Activated naive CD4-positive, alpha-beta T cell treated with anti-CD3 and anti-CD28 coated beads, Interleukin-2, amount 50 U/mL, for 72 hours (primary cell): Measurements from ENCODE around the gene FAM107B. TPM values are rescaled to one million over a fixed set of nuclear protein-coding genes. Genes with fewer than 3 reads are reported as not detected.
A peak's percentile ranks its signal among the peaks of the same experiment; 100 is the strongest.

Source experiments
- ATAC-seq, 2 donors: fragments of 150-1000 bp; cut with Tn5 transposase; 2 replicates each; pipeline ENCODE4 v1.10.0; 2021; ENCODE audit warnings: mild to moderate bottlenecking in 2 of 2, moderate library complexity in 2 of 2
- DNase-seq, 2 donors: peaks; one replicate each; pipeline ENCODE4 v3.0.0; 2021 to 2022; ENCODE audit warnings: low spot score in 2 of 2
- H3K27ac Mint-ChIP-seq, 2 donors: one replicate each; pipeline ENCODE4 v1.8.0; 2022; ENCODE audit warnings: mild to moderate bottlenecking in 2 of 2, mixed read lengths in 2 of 2
- H3K36me3 Mint-ChIP-seq, 2 donors: one replicate each; pipeline ENCODE4 v1.8.0; 2022; ENCODE audit warnings: mixed read lengths in 2 of 2
- H3K9me3 Mint-ChIP-seq, 2 donors: one replicate each; pipeline ENCODE4 v1.8.0; 2022; ENCODE audit warnings: mixed read lengths in 2 of 2
- total RNA-seq, 2 donors: library from RNA; stranded (reverse); gene quantifications; one replicate each; pipeline ENCODE4 v1.2.3, GENCODE V29; 2022

FAM107B gene
- total RNA-seq, 2 donors from 2014 or later, result 108 to 188 TPM

- ATAC-seq (no peak), DNase-seq (no peak)
- Mint-ChIP-seq H3K9me3 (peaks cover 0 to 13% of the 10 kb centered on the region in 2 donors), H3K27ac (no peak overlapping the region), H3K36me3 (peaks cover 0 to 7% of the 10 kb centered on the region in 2 donors)
Observed at GRCh38 chr10:14784459-14785055, 9.9 kb upstream of the FAM107B start.

GRCh38 chr10:14782691-14783363 is 8.1 kb upstream of the FAM107B start:
- no peak for DNase-seq
- ATAC-seq, result peak; percentile 53 to 99
- peaks cover 0 to 7% of the 10 kb centered on the region in 2 donors for H3K36me3 Mint-ChIP-seq
- peaks cover 0 to 7% of the 10 kb centered on the region in 2 donors for H3K9me3 Mint-ChIP-seq
- H3K27ac Mint-ChIP-seq, result peak overlapping the region in 1 of 2 donors; percentile 20

GRCh38 chr10:14781763-14782162 is 7.1 kb upstream of the FAM107B start:
- Mint-ChIP-seq H3K36me3 (peaks cover 0 to 7% of the 10 kb centered on the region in 2 donors), H3K9me3 (peaks cover 0 to 7% of the 10 kb centered on the region in 2 donors), H3K27ac (no peak overlapping the region)
- DNase-seq (no peak), ATAC-seq (no peak)

DNA sequence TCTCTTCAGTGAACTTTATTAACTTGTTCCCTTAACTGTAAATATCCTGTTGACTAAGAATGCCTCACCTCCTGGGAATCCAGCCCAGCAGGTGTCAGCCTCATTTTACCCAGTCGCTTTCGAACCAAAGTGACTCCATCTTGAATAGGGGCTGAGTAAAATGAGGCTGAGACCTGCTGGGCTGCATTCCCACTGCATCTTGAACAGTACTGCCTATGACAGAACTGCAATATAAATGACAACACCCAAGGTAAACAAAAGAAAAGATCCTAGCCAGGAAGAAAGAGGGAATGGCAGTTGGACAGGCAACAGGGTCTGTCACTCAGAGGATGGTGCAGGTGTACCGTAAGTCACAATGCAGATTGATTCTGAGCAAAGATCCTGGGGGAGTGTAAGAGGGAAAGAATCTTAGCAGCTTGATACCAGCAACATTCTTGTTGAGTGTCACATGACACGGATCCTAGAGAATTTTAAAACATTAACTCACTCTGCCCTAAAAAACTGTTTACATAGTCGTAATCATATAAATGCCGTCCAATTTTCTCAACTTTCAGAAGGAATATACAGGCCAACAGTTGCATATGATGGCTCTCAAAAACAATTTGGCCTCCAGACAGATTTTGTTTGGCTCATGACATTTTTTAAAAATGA is 4.4 kb upstream of the FAM107B start:
- DNase-seq (no peak), ATAC-seq (no peak)
- Mint-ChIP-seq H3K36me3 (peaks cover 0 to under 1% of the 10 kb centered on the region in 2 donors), H3K27ac (no peak overlapping the region), H3K9me3 (no peaks in the 10 kb centered on the region)

DNA sequence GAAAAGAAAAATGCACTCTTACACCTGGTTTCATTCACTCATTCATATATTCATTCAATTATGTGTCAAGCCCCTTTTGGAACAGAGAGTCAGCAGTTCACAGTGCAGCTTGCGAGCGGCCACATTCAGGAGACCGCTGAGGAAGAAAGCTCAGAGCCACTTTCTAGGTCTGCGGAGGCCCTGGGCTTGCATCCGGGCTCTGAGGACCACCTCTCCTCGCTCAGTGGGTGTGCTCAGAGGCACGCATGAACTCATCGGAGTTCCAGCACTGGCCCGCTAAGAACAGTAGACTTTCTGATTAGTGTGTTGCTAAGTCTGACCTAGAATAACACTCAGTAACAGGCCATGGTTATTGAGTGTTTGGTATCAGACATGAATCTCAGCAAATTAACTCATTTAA is 1.8 kb upstream of the FAM107B start:
- DNase-seq, result no peak
- ATAC-seq, result no peak
- Mint-ChIP-seq H3K27ac (no peak overlapping the region), H3K9me3 (no peaks in the 10 kb centered on the region), H3K36me3 (no peaks in the 10 kb centered on the region)

- Mint-ChIP-seq H3K9me3 (no peaks in the 10 kb centered on the region), H3K27ac (no peak overlapping the region), H3K36me3 (no peaks in the 10 kb centered on the region)
- no peak for ATAC-seq
- no peak for DNase-seq
Observed at GRCh38 chr10:14775656-14776055, 959 bp upstream of the FAM107B start.

- DNase-seq (no peak), ATAC-seq (no peak)
- Mint-ChIP-seq H3K9me3 (no peaks in the 10 kb centered on the region), H3K27ac (no peak overlapping the region), H3K36me3 (no peaks in the 10 kb centered on the region)
Observed at GRCh38 chr10:14774214-14774580, 500 bp downstream of the FAM107B start.

- no peak for ATAC-seq
- Mint-ChIP-seq H3K27ac (no peak overlapping the region), H3K36me3 (no peaks in the 10 kb centered on the region)
Observed at GRCh38 chr10:14773551-14774213, 1.0 kb downstream of the FAM107B start.

GRCh38 chr10:14772399-14772798 is 2.3 kb downstream of the FAM107B start:
- Mint-ChIP-seq H3K9me3 (no peaks in the 10 kb centered on the region), H3K36me3 (no peaks in the 10 kb centered on the region), H3K27ac (no peak overlapping the region)
- DNase-seq (no peak), ATAC-seq (no peak)

More at GRCh38 chr10:14773551-14774213, 1.0 kb downstream of the FAM107B start:
- no peaks in the 10 kb centered on the region for H3K9me3 Mint-ChIP-seq
- DNase-seq, result no peak

DNA sequence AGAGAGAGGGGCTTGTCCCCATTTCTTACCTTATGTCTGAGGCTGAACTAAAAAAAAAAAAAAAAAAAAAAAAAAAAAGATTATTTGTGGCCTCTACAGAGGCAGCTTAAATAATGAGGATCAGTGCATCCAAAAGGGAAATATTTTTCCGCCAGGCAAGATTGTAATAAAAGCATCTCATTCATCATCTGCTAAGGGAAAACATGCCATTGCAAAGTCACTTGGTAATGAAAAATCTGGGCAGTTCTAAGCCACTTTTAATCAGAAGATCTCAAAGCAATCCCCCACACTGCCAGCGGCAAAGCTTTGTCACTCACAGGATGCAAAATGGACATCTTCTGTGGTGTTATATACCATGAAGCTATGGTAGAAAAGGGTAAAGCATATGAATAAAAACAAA is 3.8 kb downstream of the FAM107B start:
- Mint-ChIP-seq H3K9me3 (no peaks in the 10 kb centered on the region), H3K27ac (no peak overlapping the region), H3K36me3 (no peaks in the 10 kb centered on the region)
- ATAC-seq (no peak), DNase-seq (no peak)

GRCh38 chr10:14761372-14761771 is 13.3 kb downstream of the FAM107B start:
- DNase-seq (no peak), ATAC-seq (no peak)
- no peak overlapping the region for H3K27ac Mint-ChIP-seq
- no peaks in the 10 kb centered on the region for H3K36me3 Mint-ChIP-seq
- no peaks in the 10 kb centered on the region for H3K9me3 Mint-ChIP-seq

- DNase-seq, result no peak
- H3K27ac Mint-ChIP-seq, result peak overlapping the region in 1 of 2 donors; percentile 33
- ATAC-seq, result peak in 1 of 2 donors; percentile 37
- H3K9me3 Mint-ChIP-seq, result no peaks in the 10 kb centered on the region
- H3K36me3 Mint-ChIP-seq, result no peaks in the 10 kb centered on the region
Observed at GRCh38 chr10:14758994-14759664, 15.6 kb downstream of the FAM107B start.

GRCh38 chr10:14758451-14758850 is 16.2 kb downstream of the FAM107B start:
- Mint-ChIP-seq H3K27ac (no peak overlapping the region), H3K9me3 (no peaks in the 10 kb centered on the region), H3K36me3 (no peaks in the 10 kb centered on the region)
- ATAC-seq (no peak), DNase-seq (no peak)

DNA sequence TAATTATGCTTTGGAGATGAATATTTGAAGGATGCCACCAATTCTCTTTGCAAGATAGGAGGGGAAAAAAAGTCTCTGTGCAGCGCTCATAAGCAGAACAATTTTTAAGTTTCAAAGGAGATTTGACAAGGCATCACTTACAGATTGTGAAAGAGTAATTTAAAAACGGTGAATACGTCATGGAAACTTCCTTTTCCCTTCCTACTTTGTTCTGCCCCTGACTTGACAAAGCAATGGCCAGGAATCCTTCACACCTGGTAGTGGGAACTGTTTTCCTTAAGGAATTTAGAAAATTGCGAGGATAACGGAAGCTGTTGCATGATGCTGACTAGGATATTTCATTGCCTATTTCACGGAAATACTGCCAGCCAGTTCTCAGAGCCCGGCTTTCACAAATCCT is 16.7 kb downstream of the FAM107B start:
- ATAC-seq, result no peak
- Mint-ChIP-seq H3K36me3 (no peaks in the 10 kb centered on the region), H3K27ac (no peak overlapping the region), H3K9me3 (no peaks in the 10 kb centered on the region)
- no peak for DNase-seq

DNA sequence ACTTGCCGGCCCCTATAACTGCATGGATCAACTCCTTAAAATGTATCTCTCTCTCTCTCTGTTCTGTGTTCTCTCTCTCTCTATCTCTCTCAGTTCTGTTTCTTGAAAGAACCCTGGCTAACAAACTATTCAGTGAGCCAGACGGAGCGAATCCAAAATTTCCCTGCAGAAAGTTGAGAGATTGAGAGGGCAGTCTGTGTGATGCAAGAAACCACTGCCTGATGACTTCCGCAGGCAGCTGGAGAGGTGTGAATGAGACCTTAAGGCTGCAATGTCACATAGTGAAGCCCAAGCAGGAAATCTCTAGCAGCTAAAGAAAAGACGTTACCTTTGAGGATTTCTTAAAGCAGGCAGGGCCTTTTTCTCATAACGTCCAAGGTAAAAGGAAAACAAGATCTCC is 17.3 kb downstream of the FAM107B start:
- DNase-seq (no peak), ATAC-seq (peak in 1 of 2 donors; percentile 36)
- no peak overlapping the region for H3K27ac Mint-ChIP-seq
- H3K36me3 Mint-ChIP-seq, result no peaks in the 10 kb centered on the region
- no peaks in the 10 kb centered on the region for H3K9me3 Mint-ChIP-seq

GRCh38 chr10:14753441-14753840 is 21.3 kb downstream of the FAM107B start:
- ATAC-seq (no peak), DNase-seq (no peak)
- Mint-ChIP-seq H3K9me3 (no peaks in the 10 kb centered on the region), H3K27ac (no peak overlapping the region), H3K36me3 (no peaks in the 10 kb centered on the region)

DNA sequence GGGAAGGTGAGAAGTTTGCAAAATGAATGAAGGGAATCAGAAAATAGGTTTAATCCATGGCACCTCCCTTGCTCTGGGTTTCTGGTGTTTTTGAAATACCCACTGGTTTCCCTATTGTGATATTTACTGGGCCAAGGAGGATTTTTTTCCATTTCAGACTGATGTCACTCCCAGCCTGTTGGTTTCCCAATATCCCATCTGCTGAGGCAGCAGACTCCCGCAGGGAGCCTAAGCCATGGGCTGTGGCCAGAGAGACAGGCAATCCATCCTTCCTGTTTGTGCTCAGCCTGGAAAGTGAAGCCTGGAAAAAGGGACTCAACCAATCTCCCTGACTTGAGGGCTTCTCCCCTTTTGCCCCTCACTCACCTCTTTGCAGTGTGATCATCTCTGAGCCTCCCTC is 22.8 kb downstream of the FAM107B start:
- Mint-ChIP-seq H3K27ac (no peak overlapping the region), H3K9me3 (peaks cover 6 to 10% of the 10 kb centered on the region in 2 donors), H3K36me3 (peaks cover 0 to 8% of the 10 kb centered on the region in 2 donors)
- DNase-seq, result no peak
- no peak for ATAC-seq
